Measurements from ENCODE around the gene PHRF1. TPM values are rescaled to one million over a fixed set of nuclear protein-coding genes. Genes with fewer than 3 reads are reported as not detected.

PHRF1 gene
- total and polyA plus RNA-seq, 2 of the 4 experiments (the other 2 are of a cell fraction): 10.9 to 17.5 TPM

- no peak overlapping the region for H3K4me3 ChIP-seq (ENCODE audit: insufficient read depth, low read depth, low read length)
- H3K14ac ChIP-seq (replicated peaks; ENCODE audit: low read depth, low read length): no peak overlapping the region
- no peak overlapping the region for H3K9ac ChIP-seq (ENCODE audit: low read depth, low read length)
- no peak overlapping the region for H2BK15ac ChIP-seq (ENCODE audit: low read depth, low read length)
- H3K27me3 ChIP-seq (ENCODE audit: control insufficient read depth, insufficient read depth, low read length): no peaks in the 10 kb centered on the region
- H3K36me3 ChIP-seq (ENCODE audit: control insufficient read depth, insufficient read depth, low read length): peaks cover 24% of the 10 kb centered on the region; the same call in 1 of the 2 replicates
- peaks cover 24% of the 10 kb centered on the region for H4K20me1 ChIP-seq (ENCODE audit: insufficient read depth, low read length)
- H4K8ac ChIP-seq (ENCODE audit: low read depth in 2 of 2, low read length in 2 of 2): no peak overlapping the region
- H3K27ac ChIP-seq (ENCODE audit: insufficient read depth, low read length): no peak overlapping the region
- in situ Hi-C loops (cut with MboI; ENCODE audit: low sequenced_read_pairs) (no loop called here), dilution Hi-C loops (cut with HindIII; ENCODE audit: low sequenced_read_pairs, unreplicated experiment) (no loop called here), intact Hi-C loops (cut with micrococcal nuclease) (no loop called here)
- H4K91ac ChIP-seq (ENCODE audit: insufficient read depth, low read depth, low read length): no peak overlapping the region
- no peak overlapping the region for H2AFZ ChIP-seq (replicated peaks; ENCODE audit: low read length, poor library complexity)
- no peak overlapping the region for H3K23ac ChIP-seq (ENCODE audit: low read depth, low read length)
- H3K9me1 ChIP-seq (ENCODE audit: insufficient read depth, low read length): no peaks in the 10 kb centered on the region; the same call in 1 of the 2 replicates
- no peak overlapping the region for H2BK120ac ChIP-seq (ENCODE audit: low read depth, low read length)
- no peak overlapping the region for H3K56ac ChIP-seq (ENCODE audit: extremely low read depth, insufficient read depth, low read length)
- H4K5ac ChIP-seq (ENCODE audit: low read depth, low read length): no peak overlapping the region
- WGBS, 2 experiments (ENCODE audit: extremely low coverage in 2 of 2, insufficient read length in 1 of 2): 89% methylated on average over 14 of the region's 28 CpGs; no CpG with 5 or more reads in 1 of the 2 experiments
- H3K9me3 ChIP-seq (ENCODE audit: control insufficient read depth, insufficient read depth, low read length): no peaks in the 10 kb centered on the region
- H2AK5ac ChIP-seq (ENCODE audit: low read depth, low read length): no peak overlapping the region
- H2BK20ac ChIP-seq (ENCODE audit: low read depth, low read length): no peak overlapping the region
- H2BK5ac ChIP-seq (ENCODE audit: low read depth, low read length, poor library complexity, severe bottlenecking): no peak overlapping the region
- ChIA-PET CTCF (no interaction called here), POLR2A (ENCODE audit: unreplicated experiment) (no interaction called here)
- H3K4me2 ChIP-seq (ENCODE audit: low read depth, low read length): no peak overlapping the region
- DNase-seq: no peak
- H2AK9ac ChIP-seq (replicated peaks; ENCODE audit: low read depth, low read length, poor library complexity): no peak overlapping the region
- no TSS peak for BruUV-seq (replicated peaks)
- peaks cover 6% of the 10 kb centered on the region; the same call in 1 of the 2 replicates for H3K4me1 ChIP-seq (ENCODE audit: control insufficient read depth, insufficient read depth, low read length)
- no peak for ATAC-seq (ENCODE audit: low read depth)
- H3K79me1 ChIP-seq (ENCODE audit: low read depth in 1 of 2, low read length in 2 of 2): peaks cover 3 to 23% of the 10 kb centered on the region in 2 experiments; a peak in 3 of 4 replicates
- no peak overlapping the region for H3K18ac ChIP-seq (ENCODE audit: low read depth, low read length)
- no peak overlapping the region for H3K4ac ChIP-seq (ENCODE audit: low read depth, low read length)
- TF ChIP-seq RFX5 (IDR thresholded peaks at IDR 0.05; ENCODE audit: low read depth, low read length) (no peak), CEBPB (IDR thresholded peaks at IDR 0.05; ENCODE audit: low read depth, low read length) (no peak), SMC3 (IDR thresholded peaks at IDR 0.05; ENCODE audit: low read depth, low read length) (no peak), CTCF (conservative IDR thresholded peaks at IDR 0.05; ENCODE audit: low read depth, low read length) (no peak), POLR2A (IDR thresholded peaks at IDR 0.05; ENCODE audit: low read depth, low read length) (no peak), NFE2L2 (IDR thresholded peaks at IDR 0.05; ENCODE audit: low read depth, low read length) (no peak), RCOR1 (IDR thresholded peaks at IDR 0.05; ENCODE audit: insufficient replicate concordance, low read length) (no peak), RAD21 (IDR thresholded peaks at IDR 0.05; ENCODE audit: low read length) (no peak), FOS (IDR thresholded peaks at IDR 0.05; ENCODE audit: low read depth, low read length) (no peak), CHD1 (IDR thresholded peaks at IDR 0.05; ENCODE audit: low read depth, low read length) (no peak), BHLHE40 (IDR thresholded peaks at IDR 0.05; ENCODE audit: low read depth, low read length) (no peak), MAZ (IDR thresholded peaks at IDR 0.05; ENCODE audit: borderline replicate concordance, low read depth, low read length) (no peak), ELK1 (IDR thresholded peaks at IDR 0.05; ENCODE audit: borderline replicate concordance, low read depth, low read length) (no peak), MAFK (IDR thresholded peaks at IDR 0.05; ENCODE audit: low read depth, low read length) (no peak)
- TF ChIP-seq, protein P1, sequence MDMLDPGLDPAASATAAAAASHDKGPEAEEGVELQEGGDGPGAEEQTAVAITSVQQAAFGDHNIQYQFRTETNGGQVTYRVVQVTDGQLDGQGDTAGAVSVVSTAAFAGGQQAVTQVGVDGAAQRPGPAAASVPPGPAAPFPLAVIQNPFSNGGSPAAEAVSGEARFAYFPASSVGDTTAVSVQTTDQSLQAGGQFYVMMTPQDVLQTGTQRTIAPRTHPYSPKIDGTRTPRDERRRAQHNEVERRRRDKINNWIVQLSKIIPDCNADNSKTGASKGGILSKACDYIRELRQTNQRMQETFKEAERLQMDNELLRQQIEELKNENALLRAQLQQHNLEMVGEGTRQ (IDR thresholded peaks at IDR 0.05; ENCODE audit: low read depth, low read length): no peak
Observed at GRCh38 chr11:530960-531831, 45.1 kb upstream of the PHRF1 start.

All from IMR-90 (cell line).